ENCODE measurements around the gene DLEU7.

GRCh38 chr13:50829896-50830295 is 13.6 kb downstream of the DLEU7 start:
- no peak for TF ChIP-seq CTCF (optimal IDR thresholded peaks at IDR 0.05 in 1 of 3, IDR thresholded peaks at IDR 0.05 in 1 of 3, conservative IDR thresholded peaks at IDR 0.05 in 1 of 3; ENCODE audit: extremely low read depth in 1 of 3, insufficient read depth in 2 of 3, low read length in 3 of 3)
- no peak for TF ChIP-seq EZH2 (IDR thresholded peaks at IDR 0.05; ENCODE audit: low read length)
